Measurements from ENCODE around the gene NUBPL.
"Not testable (repeated sequence)": the region's sequence is repeated elsewhere in the genome, so short reads cannot be mapped to it uniquely, and the experiment has no call there.

The NUBPL gene

DNA sequence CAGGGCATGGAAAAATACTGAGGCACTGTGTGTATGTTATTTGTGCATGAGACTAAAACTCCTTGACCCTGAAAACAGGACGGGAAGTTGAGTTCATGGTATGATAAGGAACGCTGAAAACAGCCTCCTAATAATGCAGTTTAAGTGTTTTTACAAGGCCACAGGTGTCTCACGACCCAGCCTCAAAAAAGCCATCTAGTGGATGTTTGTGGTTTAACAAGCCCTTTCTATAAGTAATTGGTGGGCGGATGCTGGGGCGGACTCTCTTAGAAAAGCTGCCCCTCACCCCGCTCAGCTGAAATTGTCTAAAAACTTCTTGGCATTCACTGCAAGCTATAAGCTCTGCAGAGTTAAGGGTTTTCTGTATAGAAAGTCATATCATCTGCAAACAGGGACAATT is 184.5 kb downstream of the NUBPL start:
- no peak for DNase-seq (ENCODE audit: low read depth)

DNA sequence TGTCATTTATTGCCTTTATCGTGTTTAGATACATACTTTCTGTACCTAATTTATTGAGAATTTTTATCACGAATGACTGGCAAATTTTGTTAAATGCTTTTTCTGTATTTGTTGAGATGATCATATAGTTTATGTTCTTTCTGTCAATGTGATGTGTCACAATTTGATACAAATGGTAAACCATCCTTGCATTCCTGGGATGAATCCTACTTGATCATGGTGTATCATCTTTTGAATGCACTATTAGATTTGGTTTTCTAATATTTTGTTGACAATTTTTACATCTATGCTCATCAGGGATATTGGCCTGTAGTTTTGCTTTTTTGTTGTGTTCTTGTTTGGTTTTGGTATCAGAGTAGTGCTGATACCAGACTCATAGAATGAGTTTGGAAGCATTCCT is 185.1 kb downstream of the NUBPL start:
- no peak for DNase-seq (ENCODE audit: low read depth)

- no peak for DNase-seq (ENCODE audit: low read depth)
These were observed 188.1 kb downstream of the NUBPL start for GRCh38 chr14:31749275-31749674.

- not testable (repeated sequence) for DNase-seq (ENCODE audit: low read depth)
These were observed 189.8 kb downstream of the NUBPL start for GRCh38 chr14:31751047-31751446.

- DNase-seq (ENCODE audit: low read depth), result no peak
These were observed 191.9 kb downstream of the NUBPL start for GRCh38 chr14:31752867-31753661.

GRCh38 chr14:31758941-31759340 is 197.7 kb downstream of the NUBPL start:
- DNase-seq (ENCODE audit: low read depth), result no peak

DNA sequence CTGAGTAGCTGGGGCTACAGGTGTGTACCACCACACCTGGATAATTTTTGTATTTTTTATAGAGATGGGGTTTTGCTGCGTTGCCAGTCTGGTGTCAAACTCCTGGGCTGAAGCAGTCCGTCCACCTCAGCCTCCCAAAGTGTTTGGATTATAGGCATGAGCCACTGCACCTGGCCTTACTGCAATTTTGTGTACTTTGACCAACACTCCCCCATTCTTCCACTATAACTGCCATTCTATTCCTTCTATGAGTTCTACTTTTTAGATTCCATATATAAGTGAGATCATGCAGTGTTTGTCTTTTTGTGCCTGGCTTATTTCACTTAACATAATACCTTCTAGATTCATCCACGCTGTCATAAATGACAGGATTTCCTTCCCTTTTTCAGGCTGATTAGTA is 199.1 kb downstream of the NUBPL start:
- no peak for DNase-seq (ENCODE audit: low read depth)

DNA sequence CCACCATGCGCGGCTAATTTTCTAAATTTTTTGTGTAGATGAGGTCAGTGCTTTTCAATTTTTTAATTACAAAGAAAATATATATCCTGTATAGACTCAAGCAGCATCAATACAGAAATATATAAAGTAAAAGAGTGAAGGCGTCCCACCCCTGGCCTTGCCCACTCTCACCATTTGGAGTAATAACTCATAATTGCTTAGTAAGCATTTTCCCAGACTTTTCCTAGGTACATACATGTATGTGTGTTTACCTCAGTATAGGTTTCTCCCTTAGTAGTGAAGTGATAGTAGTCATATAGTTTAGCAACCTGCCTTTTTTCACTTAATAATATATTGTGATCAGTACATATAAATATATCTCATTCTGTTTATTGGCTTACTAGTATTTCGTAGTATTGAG is 200.1 kb downstream of the NUBPL start:
- no peak for DNase-seq (ENCODE audit: low read depth)

DNA sequence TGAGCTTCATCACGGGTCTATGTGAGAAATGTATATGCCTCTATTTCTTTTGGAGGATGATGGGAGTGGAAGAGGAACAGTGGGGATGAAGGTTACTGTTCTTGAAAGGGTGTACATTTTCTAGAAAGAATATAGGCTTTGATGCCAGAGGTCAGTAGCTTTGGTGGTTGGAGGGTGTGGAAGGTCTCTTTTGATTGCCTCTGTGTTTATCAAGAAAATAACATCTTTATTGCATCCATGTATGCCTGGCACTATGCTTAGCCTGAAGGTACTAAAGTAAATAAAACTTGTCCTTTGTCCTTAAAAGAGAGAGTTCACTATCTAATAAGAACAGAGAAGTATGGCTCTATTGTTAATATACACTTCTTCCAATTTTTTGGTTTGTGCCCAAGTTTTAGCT is 201.8 kb downstream of the NUBPL start:
- DNase-seq (ENCODE audit: low read depth), result no peak

DNA sequence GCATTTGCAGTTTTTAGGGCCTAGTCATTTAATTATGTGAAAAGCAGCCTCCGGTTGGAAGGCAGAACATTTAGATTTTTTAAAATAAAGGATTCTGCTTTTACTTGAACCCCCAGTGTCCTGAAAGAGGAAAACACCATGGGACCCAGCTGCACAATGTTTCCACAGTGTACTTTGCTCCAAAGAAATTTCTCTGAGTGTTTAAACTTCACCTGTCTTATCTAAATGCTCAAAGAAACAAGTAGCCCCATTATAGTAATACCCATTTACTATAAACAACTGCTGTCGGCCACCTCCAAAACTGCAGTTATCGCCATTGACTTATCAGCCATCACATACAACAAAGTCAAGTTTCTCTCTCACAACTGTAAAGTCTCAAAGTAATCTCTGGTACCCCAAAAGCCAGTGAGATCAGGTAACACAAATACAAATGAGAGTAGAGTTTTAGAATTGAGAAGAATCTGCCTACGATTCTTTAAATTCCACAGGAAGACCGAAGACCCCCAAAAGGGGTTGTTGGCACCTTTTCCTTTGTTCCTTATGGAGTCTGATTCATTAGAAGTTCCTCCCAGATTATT is 205.2 kb downstream of the NUBPL start:
- no peak for DNase-seq (ENCODE audit: low read depth)

DNA sequence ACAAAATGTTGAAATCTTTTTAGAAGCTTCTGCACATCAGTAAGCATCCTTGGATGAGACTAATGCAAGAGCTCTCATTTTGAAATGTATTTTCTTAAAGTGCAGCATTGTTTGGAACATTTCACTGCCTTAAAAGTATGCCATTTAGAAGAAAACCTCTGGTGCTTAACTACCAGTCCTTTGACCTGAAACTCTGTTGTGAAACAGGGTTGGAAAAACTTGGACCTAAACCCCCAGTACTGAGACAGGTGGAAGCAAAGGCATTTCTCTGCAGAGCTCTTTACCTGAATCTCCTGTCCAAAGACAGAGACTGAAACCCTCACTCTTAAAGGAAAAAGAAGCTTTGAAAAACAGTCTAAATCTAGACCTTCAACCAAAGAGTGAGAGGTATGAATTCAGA is 207.2 kb downstream of the NUBPL start:
- no peak for DNase-seq (ENCODE audit: low read depth)

GRCh38 chr14:31770271-31770670 is 209.1 kb downstream of the NUBPL start:
- no peak for DNase-seq (ENCODE audit: low read depth)

- DNase-seq (ENCODE audit: low read depth), result no peak
These were observed 213.4 kb downstream of the NUBPL start for GRCh38 chr14:31774567-31774966.

DNA sequence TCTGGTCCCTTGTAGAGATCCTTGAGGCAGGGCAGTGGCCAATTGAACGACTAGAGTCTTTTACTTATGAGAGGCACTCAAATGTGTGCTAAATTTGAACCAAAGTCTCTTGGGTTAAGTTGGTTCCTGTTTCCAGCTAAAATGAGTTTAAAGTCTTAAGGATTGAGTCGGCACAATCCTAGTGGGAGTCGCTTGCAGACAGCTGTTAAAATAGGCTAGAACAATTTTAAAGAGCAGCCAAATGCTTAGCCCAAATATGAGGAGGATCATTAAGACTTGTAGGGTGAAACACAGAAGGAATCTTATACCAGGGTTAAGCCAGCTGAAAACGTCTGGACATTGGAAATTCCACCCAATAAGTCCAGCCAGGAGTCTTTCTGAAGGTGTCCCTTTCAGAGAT is 216.1 kb downstream of the NUBPL start:
- no peak for DNase-seq (ENCODE audit: low read depth)

DNA sequence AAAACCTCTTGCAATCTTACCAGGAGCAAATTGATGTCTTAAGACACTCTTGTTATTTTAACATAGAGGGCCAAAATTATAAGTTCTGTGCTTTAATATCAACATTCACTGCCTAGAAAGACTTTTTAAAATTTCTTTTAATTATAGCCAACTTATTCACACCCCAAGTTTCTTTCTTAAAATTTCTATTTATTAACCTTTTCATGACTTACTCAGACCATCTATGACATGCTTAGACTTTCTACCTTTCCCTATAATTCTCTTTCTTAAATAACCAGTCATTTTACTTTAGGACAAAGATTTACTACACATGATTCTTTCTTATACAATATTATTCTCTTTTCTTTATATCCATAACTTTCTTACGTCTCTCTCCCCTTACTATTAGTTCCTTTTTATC is 220.4 kb downstream of the NUBPL start:
- DNase-seq (ENCODE audit: low read depth), result no peak

GRCh38 chr14:31785574-31785973 is 224.4 kb downstream of the NUBPL start:
- DNase-seq (ENCODE audit: low read depth), result no peak

DNA sequence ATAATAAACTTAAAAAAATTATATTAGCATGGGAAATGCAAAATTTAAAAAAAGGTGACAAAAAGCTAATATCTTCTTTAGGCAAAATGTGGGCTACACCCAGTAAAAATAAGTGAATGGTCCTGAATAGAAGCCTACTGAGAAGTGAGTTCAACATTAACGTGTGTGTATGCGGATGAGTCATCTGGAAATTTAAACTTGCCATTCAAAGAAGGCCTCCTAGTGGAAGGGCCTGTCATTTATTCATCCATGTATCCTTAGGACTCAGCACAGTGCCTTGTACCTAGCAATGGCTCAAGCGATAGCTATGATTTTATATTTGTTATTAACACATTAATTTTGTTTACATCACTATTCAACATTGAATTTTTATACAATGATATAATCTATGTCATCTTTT is 226.2 kb downstream of the NUBPL start:
- DNase-seq (ENCODE audit: low read depth), result no peak

DNA sequence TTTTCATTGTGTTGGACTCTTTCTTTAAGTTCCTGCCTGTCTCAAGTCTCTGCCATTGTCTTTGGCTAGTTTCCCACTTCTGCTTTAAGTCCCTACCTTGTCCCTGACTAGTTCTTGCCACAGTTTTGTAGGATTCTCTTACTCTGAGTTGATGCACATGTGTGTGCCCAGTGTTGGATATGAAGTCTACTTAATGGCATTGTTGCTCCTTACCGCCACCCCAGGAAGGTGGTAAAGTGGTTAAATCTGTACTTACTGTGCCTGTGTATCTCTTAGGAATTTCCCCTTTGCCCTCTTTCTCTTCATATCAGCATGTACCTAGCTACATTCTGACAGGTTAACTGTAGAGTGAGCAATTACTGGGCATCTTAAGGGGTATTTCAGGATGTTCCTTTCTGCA is 227.1 kb downstream of the NUBPL start:
- DNase-seq (ENCODE audit: low read depth), result no peak

- DNase-seq (ENCODE audit: low read depth), result no peak
These were observed 231.5 kb downstream of the NUBPL start for GRCh38 chr14:31792726-31793125.

GRCh38 chr14:31797946-31798345 is 236.7 kb downstream of the NUBPL start:
- not testable (repeated sequence) for DNase-seq (ENCODE audit: low read depth)

- no peak for DNase-seq (ENCODE audit: low read depth)
These were observed 241.6 kb downstream of the NUBPL start for GRCh38 chr14:31802838-31803237.

- DNase-seq (ENCODE audit: low read depth), result no peak
These were observed 245.0 kb downstream of the NUBPL start for GRCh38 chr14:31806249-31806648.

- DNase-seq (ENCODE audit: low read depth), result not testable (repeated sequence)
These were observed 250.8 kb downstream of the NUBPL start for GRCh38 chr14:31811693-31812628.

Data from T follicular helper cell (primary cell).